A673 (cell line): ENCODE data around the gene FGGY. TPM values are rescaled to one million over a fixed set of nuclear protein-coding genes. Genes with fewer than 3 reads are reported as not detected.

Experiments used
- BruUV-seq: library from RNA; stranded (reverse); fragments of 400-500 nt; replicated peaks from 2 replicates; lab custom pipeline; 2021; lab: Mats Ljungman, UMichigan
- CTCF ChIA-PET: fragments of 300-600 bp; sonication (Branson Sonifier 250); formaldehyde crosslinking; loops from one replicate; lab custom pipeline; 2022; ENCODE audit warnings: antibody characterized with exemption; lab: Charles Lee
- POLR2A ChIA-PET: fragments of 300-600 bp; sonication (Branson Sonifier 250); formaldehyde crosslinking; loops from one replicate; lab custom pipeline; 2022; ENCODE audit warnings: antibody characterized with exemption; ENCODE audit not compliant: low non-redundant PET; lab: Charles Lee
- DNase-seq: peaks from one replicate; pipeline ENCODE4 v3.0.0-alpha.2; 2015; ENCODE audit warnings: low spot score
- H3K27ac ChIP-seq: fragments of 200-600 bp; sonication (generic); 2 replicates; pipeline ENCODE4 v1.5.1; 2016; ENCODE audit warnings: mixed run types, low read depth, mild to moderate bottlenecking, mixed read lengths, antibody characterized with exemption, low read length; ENCODE audit not compliant: poor library complexity, severe bottlenecking
- H3K27me3 ChIP-seq: fragments of 200-600 bp; sonication (generic); replicated peaks from 2 replicates; pipeline ENCODE4 v1.6.1; 2017; ENCODE audit warnings: mixed run types, low read depth, mild to moderate bottlenecking, mixed read lengths, antibody characterized with exemption, low read length; ENCODE audit not compliant: insufficient read depth, poor library complexity
- H3K36me3 ChIP-seq: fragments of 200-600 bp; sonication (generic); 2 replicates; pipeline ENCODE4 v1.6.1; 2016; ENCODE audit warnings: mixed run types, mild to moderate bottlenecking, mixed read lengths, antibody characterized with exemption, low read length; ENCODE audit not compliant: insufficient read depth, poor library complexity, severe bottlenecking
- H3K4me1 ChIP-seq: fragments of 200-600 bp; sonication (generic); 2 replicates; pipeline ENCODE4 v1.6.1; 2017; ENCODE audit warnings: mixed run types, mild to moderate bottlenecking, mixed read lengths, antibody characterized with exemption, low read length; ENCODE audit not compliant: insufficient read depth, poor library complexity, severe bottlenecking
- H3K4me3 ChIP-seq: fragments of 200-600 bp; sonication (generic); 2 replicates; pipeline ENCODE4 v1.5.1; 2016; ENCODE audit warnings: low read depth, mixed run types, mild to moderate bottlenecking, mixed read lengths, low read length; ENCODE audit not compliant: poor library complexity, severe bottlenecking
- H3K9me3 ChIP-seq: fragments of 200-600 bp; sonication (generic); 2 replicates; pipeline ENCODE4 v1.6.1; 2016; ENCODE audit warnings: mixed run types, low read depth, mild to moderate bottlenecking, mixed read lengths, antibody characterized with exemption, low read length; ENCODE audit not compliant: poor library complexity, severe bottlenecking
- CTCF ChIP-seq: fragments of 300-800, 200-600 bp; sonication (generic); conservative IDR thresholded peaks from 2 replicates; pipeline ENCODE4 v1.5.1; 2017; ENCODE audit warnings: low read depth, mild to moderate bottlenecking, antibody characterized with exemption, low read length, moderate library complexity, mixed read lengths
- EZH2 ChIP-seq: fragments of 200-600 bp; sonication (generic); IDR thresholded peaks from 2 replicates; pipeline ENCODE4 v1.6.1; 2017; ENCODE audit warnings: borderline replicate concordance, low read depth, mild to moderate bottlenecking, mixed read lengths, antibody characterized with exemption, low read length; ENCODE audit not compliant: poor library complexity, severe bottlenecking
- intact Hi-C: fragments of 100-400 bp; cut with micrococcal nuclease; formaldehyde crosslinking; loops from one replicate; pipeline ENCODE4 v1.10.0; 2022; ENCODE audit not compliant: unreplicated experiment
- total RNA-seq: library from RNA; stranded (reverse); gene quantifications from 2 replicates; pipeline ENCODE4 v1.2.3, GENCODE V29; 2021

The FGGY gene
- total RNA-seq, 1 experiment from 2014 or later = 2.6 TPM

DNA sequence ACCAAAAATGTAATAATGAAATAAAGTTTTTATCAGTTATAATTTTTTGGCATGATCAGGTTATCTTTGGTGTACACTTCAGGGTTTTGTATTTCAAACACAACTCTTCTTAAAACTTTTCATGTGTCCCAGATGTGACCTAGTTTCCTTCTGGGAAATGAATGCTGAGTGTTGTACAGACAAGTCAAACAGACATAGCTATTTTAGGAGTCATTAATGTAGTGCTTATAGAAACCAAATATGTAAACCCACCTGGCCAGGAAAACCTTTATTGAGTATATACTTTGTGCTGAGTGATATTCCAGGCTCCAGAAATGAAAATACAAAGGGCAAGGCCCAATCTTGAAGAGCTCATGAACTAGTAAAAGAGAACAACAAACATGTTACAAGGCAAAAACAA, 491.9 kb downstream of the FGGY start:
- Histone ChIP-seq H3K27ac (no peak overlapping the region), H3K4me3 (no peak overlapping the region), H3K36me3 (no peaks in the 10 kb centered on the region), H3K27me3 (no peaks in the 10 kb centered on the region), H3K9me3 (peaks cover 19% of the 10 kb centered on the region), H3K4me1 (peaks cover 9% of the 10 kb centered on the region)
- no peak for DNase-seq
- BruUV-seq = no TSS peak
- TF ChIP-seq EZH2 (no peak), CTCF (no peak)
- ChIA-PET POLR2A (no interaction called here), CTCF (no interaction called here)
- intact Hi-C loops = no loop called here

GRCh38 chr1:59798600-59798999, 501.7 kb downstream of the FGGY start:
- POLR2A ChIA-PET = no interaction called here
- TF ChIP-seq EZH2 (no peak), CTCF (no peak)
- CTCF ChIA-PET = no interaction called here
- H3K4me3 ChIP-seq = no peak overlapping the region
- H3K27me3 ChIP-seq = no peaks in the 10 kb centered on the region
- H3K36me3 ChIP-seq = no peaks in the 10 kb centered on the region
- no peak for DNase-seq
- intact Hi-C loops = no loop called here
- H3K27ac ChIP-seq = no peak overlapping the region
- peaks cover 4% of the 10 kb centered on the region for H3K9me3 ChIP-seq
- no TSS peak for BruUV-seq
- no peaks in the 10 kb centered on the region for H3K4me1 ChIP-seq

DNA sequence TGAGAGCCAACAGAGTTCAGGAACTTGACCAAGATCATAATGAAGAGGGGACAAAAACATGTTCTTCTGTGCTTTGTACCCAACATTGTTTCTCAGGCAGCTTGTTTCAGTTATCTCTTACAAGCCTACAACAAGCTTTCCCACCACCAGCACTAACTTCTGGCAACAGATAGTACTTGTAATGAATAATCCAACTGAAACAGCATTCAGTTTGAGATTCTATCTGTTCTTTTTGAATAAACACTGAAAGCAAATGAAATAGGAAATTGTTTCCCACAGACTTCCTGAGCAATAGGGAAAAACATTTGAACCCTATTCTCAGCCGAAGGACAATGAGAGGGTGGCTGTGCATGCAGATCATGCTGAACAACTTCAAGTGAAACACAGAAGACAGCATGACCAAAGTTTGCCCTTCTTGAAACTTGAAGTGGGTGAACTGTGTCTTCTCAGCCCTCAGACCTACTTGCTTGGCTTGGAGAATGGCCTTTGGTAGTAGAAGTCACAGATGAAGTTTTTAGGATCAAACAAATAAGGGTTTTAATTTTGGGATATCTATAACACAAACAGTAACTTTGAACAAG, 506.7 kb downstream of the FGGY start:
- POLR2A ChIA-PET = no interaction called here
- Histone ChIP-seq H3K4me3 (no peak overlapping the region), H3K27ac (no peak overlapping the region), H3K4me1 (peaks cover 2% of the 10 kb centered on the region), H3K36me3 (no peaks in the 10 kb centered on the region), H3K9me3 (no peaks in the 10 kb centered on the region), H3K27me3 (no peaks in the 10 kb centered on the region)
- BruUV-seq = no TSS peak
- intact Hi-C loops = no loop called here
- TF ChIP-seq EZH2 = no peak
- TF ChIP-seq CTCF = no peak
- DNase-seq = no peak
- CTCF ChIA-PET = no interaction called here
